Stimulated activated CD8-positive, alpha-beta memory T cell treated with anti-CD3 and anti-CD28 coated beads, Interleukin-7, amount 100 ng/mL, for 24 hours (primary cell): Measurements from ENCODE around the gene SMAD3.
"Not testable (repeated sequence)": the region's sequence is repeated elsewhere in the genome, so short reads cannot be mapped to it uniquely, and the experiment has no call there.

Experiments used
- DNase-seq: peaks from one replicate; pipeline ENCODE4 v3.0.0-alpha.2; 2020; ENCODE audit warnings: low read depth

Gene SMAD3

GRCh38 chr15:67145710-67146109 lies 80.3 kb downstream of the SMAD3 start:
- DNase-seq: no peak

GRCh38 chr15:67146234-67146633 lies 80.8 kb downstream of the SMAD3 start:
- DNase-seq: no peak

GRCh38 chr15:67146875-67147381 lies 81.5 kb downstream of the SMAD3 start:
- DNase-seq: no peak

GRCh38 chr15:67147396-67147949 lies 82.1 kb downstream of the SMAD3 start:
- no peak for DNase-seq

- no peak for DNase-seq
These were observed 82.8 kb downstream of the SMAD3 start for GRCh38 chr15:67148196-67148701.

GRCh38 chr15:67149068-67149772 lies 83.8 kb downstream of the SMAD3 start:
- DNase-seq: no peak

GRCh38 chr15:67149773-67150022 lies 84.3 kb downstream of the SMAD3 start:
- DNase-seq: no peak

GRCh38 chr15:67150023-67150860 lies 84.8 kb downstream of the SMAD3 start:
- no peak for DNase-seq

GRCh38 chr15:67152429-67152828 lies 87.0 kb downstream of the SMAD3 start:
- no peak for DNase-seq

- not testable (repeated sequence) for DNase-seq
These were observed 87.6 kb downstream of the SMAD3 start for GRCh38 chr15:67153044-67153443.

GRCh38 chr15:67154249-67154648 lies 88.8 kb downstream of the SMAD3 start:
- no peak for DNase-seq

GRCh38 chr15:67156426-67156825 lies 91.0 kb downstream of the SMAD3 start:
- no peak for DNase-seq

GRCh38 chr15:67156834-67157233 lies 91.4 kb downstream of the SMAD3 start:
- DNase-seq: no peak

GRCh38 chr15:67157521-67158252 lies 92.3 kb downstream of the SMAD3 start:
- no peak for DNase-seq

GRCh38 chr15:67158367-67158766 lies 93.0 kb downstream of the SMAD3 start:
- no peak for DNase-seq

GRCh38 chr15:67161412-67161811 lies 96.0 kb downstream of the SMAD3 start:
- no peak for DNase-seq

GRCh38 chr15:67161881-67162280 lies 96.5 kb downstream of the SMAD3 start:
- no peak for DNase-seq

GRCh38 chr15:67163180-67163579 lies 97.8 kb downstream of the SMAD3 start:
- no peak for DNase-seq

- DNase-seq: no peak
These were observed 99.0 kb downstream of the SMAD3 start for GRCh38 chr15:67164401-67164791.

- no peak for DNase-seq
These were observed 99.4 kb downstream of the SMAD3 start for GRCh38 chr15:67164811-67165253.

- no peak for DNase-seq
These were observed 100.2 kb downstream of the SMAD3 start for GRCh38 chr15:67165254-67166253.
